Esophagus (tissue), 2 donors: Measurements from ENCODE around the gene COL8A2. TPM values are rescaled to one million over a fixed set of nuclear protein-coding genes. Genes with fewer than 3 reads are reported as not detected.
A peak's percentile ranks its signal among the peaks of the same experiment; 100 is the strongest.
"Not testable (repeated sequence)": the region's sequence is repeated elsewhere in the genome, so short reads cannot be mapped to it uniquely, and the experiment has no call there.

ENCODE experiments used
- H3K27ac ChIP-seq, 2 donors: one replicate each; pipeline ENCODE4 v1.5.1; 2013; ENCODE audit warnings: low read depth in 2 of 2, mild to moderate bottlenecking in 2 of 2, inconsistent platforms in 1 of 2, low read length in 1 of 2, moderate library complexity in 1 of 2
- H3K27me3 ChIP-seq, 2 donors: one replicate each; pipeline ENCODE4 v1.6.1; 2013; ENCODE audit warnings: low read length in 2 of 2, control low read depth in 1 of 2, mild to moderate bottlenecking in 1 of 2; ENCODE audit not compliant: insufficient read depth in 2 of 2, control insufficient read depth in 1 of 2
- H3K36me3 ChIP-seq, 2 donors: one replicate each; pipeline ENCODE4 v1.6.1; 2013; ENCODE audit warnings: low read length in 1 of 2; ENCODE audit not compliant: control insufficient read depth in 2 of 2, insufficient read depth in 2 of 2
- H3K4me1 ChIP-seq, 2 donors: one replicate each; pipeline ENCODE4 v1.6.1; 2013; ENCODE audit warnings: low read length in 1 of 2; ENCODE audit not compliant: control insufficient read depth in 2 of 2, insufficient read depth in 2 of 2
- H3K4me3 ChIP-seq, 2 donors: one replicate each; pipeline ENCODE4 v1.5.1; 2013; ENCODE audit warnings: low read length in 2 of 2, mild to moderate bottlenecking in 2 of 2, low read depth in 1 of 2, moderate library complexity in 1 of 2
- H3K9me3 ChIP-seq, 2 donors: one replicate each; pipeline ENCODE4 v1.6.1; 2013; ENCODE audit warnings: mild to moderate bottlenecking in 2 of 2, low read depth in 1 of 2, low read length in 1 of 2, moderate library complexity in 1 of 2; ENCODE audit not compliant: control insufficient read depth in 2 of 2, insufficient read depth in 1 of 2
- WGBS, 2 donors: extraction: QIAGEN DNeasy Blood & Tissue Kit; methylation state at CpG; one replicate each; pipeline ENCODE4 v1.1.7; 2013; 5-methylcytosine and 5-hydroxymethylcytosine counted together
- polyA plus RNA-seq, 2 donors: library from polyadenylated mRNA; stranded (reverse); fragments of 200-250 nt; gene quantifications; one replicate each; pipeline ENCODE4 v1.2.3, GENCODE V29; 2013
- donor health status: healthy with polysubstance abuse.
- donor health status: Bipolar disorder and iron deficiency.

COL8A2 gene
- polyA plus RNA-seq, 2 donors: 2.0 to 2.9 TPM

- WGBS, 2 donors: 98 to 100% methylated on average over 1 of the region's 1 CpG
- no peaks in the 10 kb centered on the region for H3K27me3 ChIP-seq
- H3K4me1 ChIP-seq: peaks cover 16 to 17% of the 10 kb centered on the region in 2 donors
- H3K9me3 ChIP-seq: no peaks in the 10 kb centered on the region
- H3K27ac ChIP-seq: no peak overlapping the region
- peaks cover 0 to 4% of the 10 kb centered on the region in 2 donors for H3K36me3 ChIP-seq
- no peak overlapping the region for H3K4me3 ChIP-seq
These were observed 40.1 kb upstream of the COL8A2 start for GRCh38 chr1:36165145-36165544.

DNA sequence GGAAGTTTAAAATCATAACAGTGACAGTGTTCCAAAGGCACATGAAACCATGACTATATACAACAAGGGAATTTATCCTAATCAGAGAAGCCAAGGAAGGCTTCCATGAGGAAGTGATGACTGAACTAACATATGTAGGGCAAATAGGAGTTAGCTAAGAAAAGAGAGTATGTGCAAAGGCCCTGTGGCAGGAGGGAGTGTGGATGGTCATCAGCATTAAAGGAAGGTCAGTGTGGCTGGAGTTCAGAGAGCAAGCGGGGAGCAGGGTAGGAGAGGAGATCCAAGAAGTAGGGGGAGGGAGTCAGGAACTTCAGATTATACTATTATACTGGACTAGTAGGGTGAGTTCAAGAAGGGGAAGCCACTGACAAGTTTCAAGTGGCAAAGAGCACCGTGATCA lies 39.3 kb upstream of the COL8A2 start:
- Histone ChIP-seq H3K4me1 (peaks cover 22 to 25% of the 10 kb centered on the region in 2 donors), H3K27me3 (no peaks in the 10 kb centered on the region)
- WGBS, 2 donors: 91 to 95% methylated on average over 2 of the region's 2 CpGs

GRCh38 chr1:36163426-36163825 lies 38.4 kb upstream of the COL8A2 start:
- Histone ChIP-seq H3K4me1 (peaks cover 23 to 29% of the 10 kb centered on the region in 2 donors), H3K27me3 (no peaks in the 10 kb centered on the region), H3K4me3 (no peak overlapping the region), H3K9me3 (no peaks in the 10 kb centered on the region), H3K36me3 (peaks cover 0 to 6% of the 10 kb centered on the region in 2 donors), H3K27ac (no peak overlapping the region)

More for the DNA sequence above, 39.3 kb upstream of the COL8A2 start:
- H3K27ac ChIP-seq: no peak overlapping the region
- H3K4me3 ChIP-seq: no peak overlapping the region
- H3K9me3 ChIP-seq: no peaks in the 10 kb centered on the region
- H3K36me3 ChIP-seq: peaks cover 0 to 6% of the 10 kb centered on the region in 2 donors

GRCh38 chr1:36162680-36163239 lies 37.7 kb upstream of the COL8A2 start:
- 66 to 87% methylated on average over 1 of the region's 1 CpG for WGBS, 2 donors
- Histone ChIP-seq H3K9me3 (no peaks in the 10 kb centered on the region), H3K4me3 (no peak overlapping the region), H3K36me3 (peaks cover 0 to 6% of the 10 kb centered on the region in 2 donors), H3K27ac (peak overlapping the region; percentile 76 to 88), H3K27me3 (no peaks in the 10 kb centered on the region), H3K4me1 (peaks cover 23 to 32% of the 10 kb centered on the region in 2 donors)

GRCh38 chr1:36161641-36162531 lies 36.9 kb upstream of the COL8A2 start:
- 16 to 31% methylated on average over 14 of the region's 14 CpGs for WGBS, 2 donors
- Histone ChIP-seq H3K4me1 (peaks cover 20 to 33% of the 10 kb centered on the region in 2 donors), H3K27ac (peak overlapping the region; percentile 88 to 94), H3K4me3 (peak overlapping the region in 1 of 2 donors; percentile 35), H3K9me3 (no peaks in the 10 kb centered on the region), H3K36me3 (peaks cover 0 to 2% of the 10 kb centered on the region in 2 donors), H3K27me3 (no peaks in the 10 kb centered on the region)

DNA sequence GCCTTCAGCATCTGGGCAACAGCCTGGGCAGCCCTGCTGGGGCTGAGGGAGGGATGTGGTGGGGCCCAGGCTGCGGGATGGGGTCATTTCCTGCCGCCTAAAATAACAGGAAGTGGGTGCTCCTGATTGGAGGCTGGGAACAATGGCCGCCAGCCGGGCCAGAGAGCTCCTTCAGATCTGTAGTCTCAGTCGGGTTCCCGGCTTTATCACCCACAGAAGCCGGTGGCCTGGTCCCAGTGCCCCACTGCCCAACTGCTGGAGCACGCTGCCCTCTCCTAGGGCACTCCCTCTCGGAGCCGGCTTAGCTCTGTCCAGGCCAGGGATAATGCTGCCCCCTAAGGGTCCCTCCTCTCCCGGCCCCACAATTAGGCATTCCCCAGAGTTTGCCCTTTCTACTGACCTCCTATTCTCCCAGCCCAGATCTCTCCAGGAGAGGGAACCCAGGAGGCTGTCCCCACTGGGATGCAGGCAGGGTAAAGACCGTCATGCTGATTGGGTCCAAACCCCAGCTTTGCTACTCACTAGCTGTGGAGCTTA lies 36.0 kb upstream of the COL8A2 start:
- H3K36me3 ChIP-seq: peaks cover 0 to 2% of the 10 kb centered on the region in 2 donors
- H3K4me3 ChIP-seq: peak overlapping the region; percentile 8 to 35
- H3K27me3 ChIP-seq: no peaks in the 10 kb centered on the region
- WGBS, 2 donors: 14 to 24% methylated on average over 12 of the region's 12 CpGs
- peak overlapping the region; percentile 88 to 94 for H3K27ac ChIP-seq
- peaks cover 20 to 31% of the 10 kb centered on the region in 2 donors for H3K4me1 ChIP-seq
- H3K9me3 ChIP-seq: no peaks in the 10 kb centered on the region

DNA sequence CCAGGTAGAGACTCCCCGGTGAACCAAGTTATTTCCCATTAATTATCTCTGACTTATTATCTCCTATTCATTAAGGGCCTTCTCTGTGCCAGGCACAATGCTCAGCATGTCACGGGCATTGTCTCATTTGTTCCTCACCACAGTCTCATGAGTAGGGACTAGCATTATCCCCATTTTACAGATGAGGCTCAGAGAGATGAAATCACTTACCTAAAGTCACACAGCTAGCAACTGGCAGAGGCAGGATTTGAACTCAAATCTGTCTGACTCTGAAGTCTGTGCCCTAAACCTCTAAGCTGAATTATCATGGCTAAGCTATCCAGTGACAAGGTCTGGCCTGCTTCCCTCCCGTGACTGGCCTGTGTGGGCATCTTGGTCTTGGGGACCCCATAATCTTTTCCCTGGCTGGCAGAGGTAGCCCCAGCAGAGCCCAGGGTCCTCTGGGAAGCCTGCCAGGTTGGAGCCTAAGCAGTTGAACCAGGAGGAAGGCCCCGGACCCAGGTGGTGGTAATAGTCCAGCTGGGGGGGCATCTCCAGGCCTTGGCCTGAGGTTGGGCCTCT lies 35.4 kb upstream of the COL8A2 start:
- H3K4me3 ChIP-seq: peak overlapping the region; percentile 8 to 35
- peaks cover 0 to 2% of the 10 kb centered on the region in 2 donors for H3K36me3 ChIP-seq
- H3K27ac ChIP-seq: peak overlapping the region; percentile 88 to 94
- no peaks in the 10 kb centered on the region for H3K9me3 ChIP-seq
- no peaks in the 10 kb centered on the region for H3K27me3 ChIP-seq
- WGBS, 2 donors: 49 to 61% methylated on average over 4 of the region's 4 CpGs
- H3K4me1 ChIP-seq: peaks cover 20 to 31% of the 10 kb centered on the region in 2 donors

DNA sequence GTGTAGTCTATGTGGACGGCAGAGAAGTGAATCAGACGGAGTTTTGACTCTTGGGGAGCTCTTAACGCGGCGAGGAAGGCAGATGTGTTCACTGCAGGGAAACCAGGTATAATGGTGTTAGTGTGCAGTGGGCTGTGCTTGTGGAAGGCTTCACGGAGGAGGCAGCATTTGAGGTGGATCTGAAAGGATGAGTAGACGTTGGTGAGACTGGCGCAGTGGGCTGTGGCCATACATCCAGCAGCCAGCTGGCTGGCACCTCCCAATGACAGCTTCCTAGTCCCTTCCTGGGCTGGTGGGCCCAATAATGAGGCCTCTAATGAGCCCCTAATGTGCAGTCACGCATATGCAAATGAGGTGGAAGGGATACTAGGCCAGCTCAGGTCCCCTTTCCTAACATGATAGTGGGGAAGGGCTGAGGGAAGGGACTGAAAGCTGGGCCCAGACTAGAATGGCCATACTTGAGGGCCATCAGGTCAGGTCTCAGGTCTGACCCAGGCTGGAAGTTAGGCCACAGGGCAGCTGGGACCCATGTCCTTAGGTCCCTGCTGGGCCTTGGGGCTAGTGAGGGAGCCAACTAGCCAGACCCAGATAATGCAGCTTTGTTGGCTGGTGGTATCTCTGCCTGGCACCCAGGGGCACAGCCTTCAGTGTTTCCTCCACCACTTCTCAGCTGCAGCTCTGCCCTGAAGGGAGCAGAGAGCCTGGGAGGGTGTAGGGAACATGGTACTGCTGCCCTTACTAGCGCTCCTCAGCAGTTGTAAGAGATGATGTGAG lies 34.8 kb upstream of the COL8A2 start:
- 81 to 82% methylated on average over 10 of the region's 10 CpGs for WGBS, 2 donors
- H3K4me1 ChIP-seq: peaks cover 20 to 35% of the 10 kb centered on the region in 2 donors
- H3K4me3 ChIP-seq: no peak overlapping the region

DNA sequence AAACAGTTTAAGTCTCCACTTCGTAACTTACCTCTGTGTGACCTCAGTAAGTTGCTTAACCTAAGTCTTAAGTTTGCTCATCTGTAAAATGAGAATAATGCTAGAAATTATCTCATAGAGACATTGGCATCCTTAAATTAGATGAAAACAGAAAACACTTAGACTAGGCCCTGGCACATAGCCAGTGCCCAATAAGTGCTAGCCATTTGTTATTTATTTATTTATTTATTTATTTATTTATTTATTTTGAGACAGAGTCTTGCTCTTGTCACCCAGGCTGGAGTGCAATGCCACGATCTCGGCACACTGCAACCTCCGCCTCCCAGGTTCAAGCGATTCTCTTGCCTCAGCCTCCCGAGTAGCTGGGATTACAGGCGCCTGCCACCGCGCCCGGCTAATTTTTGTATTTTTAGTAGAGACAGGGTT lies 33.8 kb upstream of the COL8A2 start:
- 87 to 92% methylated on average over 10 of the region's 10 CpGs for WGBS, 2 donors
- not testable (repeated sequence) for H3K9me3 ChIP-seq, H3K36me3 ChIP-seq, H3K27ac ChIP-seq, H3K27me3 ChIP-seq
- peaks cover 20 to 35% of the 10 kb centered on the region in 2 donors for H3K4me1 ChIP-seq
- H3K4me3 ChIP-seq: peak overlapping the region in 1 of 2 donors; percentile 98

More for the DNA sequence above, 34.8 kb upstream of the COL8A2 start:
- Histone ChIP-seq H3K36me3 (peaks cover 0 to 2% of the 10 kb centered on the region in 2 donors), H3K27ac (peak overlapping the region; percentile 88 to 94), H3K9me3 (no peaks in the 10 kb centered on the region), H3K27me3 (no peaks in the 10 kb centered on the region)
